Measurements from ENCODE around the gene ATP8B4.

DNA sequence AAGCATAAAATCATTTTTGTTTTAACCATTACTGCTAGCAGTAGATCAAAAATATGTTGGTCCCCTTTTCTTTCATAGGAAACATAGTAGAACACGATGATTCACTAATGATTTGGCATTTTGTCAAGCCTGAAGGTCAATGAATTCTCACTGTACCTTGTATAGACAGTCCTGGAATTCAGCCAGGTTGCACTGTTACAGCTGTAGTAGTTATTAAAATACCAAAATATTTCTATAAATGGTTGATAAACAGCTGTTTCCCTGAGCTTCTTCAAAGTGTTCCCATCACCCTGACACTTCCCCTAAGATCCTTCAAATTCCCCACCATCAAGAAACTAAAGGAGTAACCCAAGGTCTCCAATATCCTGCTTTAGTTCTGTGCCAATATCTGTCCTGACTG lies 200.9 kb downstream of the ATP8B4 start:
- no peak for TF ChIP-seq CTCF (IDR thresholded peaks at IDR 0.05)
- no peak for TF ChIP-seq POLR2A (IDR thresholded peaks at IDR 0.05)

All from right lobe of liver (tissue), 4 donors.